Measurements from ENCODE around the gene MICU2. TPM values are rescaled to one million over a fixed set of nuclear protein-coding genes. Genes with fewer than 3 reads are reported as not detected.

Gene MICU2
- total and polyA plus RNA-seq, 2 donors (not counting 3 experiments of a cell fraction or from before 2014, with no cell fraction given) = 24.0 to 36.7 TPM

GRCh38 chr13:21470785-21471184 is 133.2 kb downstream of the MICU2 start:
- Histone ChIP-seq H3K27me3 (ENCODE audit: control insufficient read depth in 2 of 2, insufficient read depth in 2 of 2, low read length in 2 of 2) (peaks cover 2 to 4% of the 10 kb centered on the region in 2 experiments), H4K20me1 (replicated peaks; ENCODE audit: control insufficient read depth, extremely low read depth, insufficient read depth, low read length) (no peaks in the 10 kb centered on the region), H3K9me1 (replicated peaks; ENCODE audit: control insufficient read depth, extremely low read depth, insufficient read depth, low read length) (no peaks in the 10 kb centered on the region), H3K9ac (replicated peaks; ENCODE audit: extremely low read depth, insufficient read depth, low read length) (no peak overlapping the region), H2AFZ (ENCODE audit: low read depth, low read length) (no peak overlapping the region), H3K36me3 (ENCODE audit: control insufficient read depth in 2 of 2, extremely low read depth in 1 of 2, insufficient read depth in 2 of 2, low read length in 2 of 2) (no peaks in the 10 kb centered on the region), H3K4me3 (replicated peaks in 1 of 3; ENCODE audit: insufficient read depth in 1 of 3, low read depth in 1 of 3, low read length in 3 of 3) (no peak overlapping the region), H3K27ac (ENCODE audit: insufficient read depth, low read depth, low read length) (no peak overlapping the region), H3K4me1 (ENCODE audit: control insufficient read depth, extremely low read depth, insufficient read depth, low read length) (no peaks in the 10 kb centered on the region), H3K4me2 (ENCODE audit: insufficient read depth, low read length) (no peak overlapping the region), H3K9me3 (replicated peaks; ENCODE audit: control insufficient read depth, insufficient read depth, low read length) (no peaks in the 10 kb centered on the region), H3K79me2 (ENCODE audit: control insufficient read depth, insufficient read depth, low read length) (no peaks in the 10 kb centered on the region)
- ChIA-PET POLR2A (no interaction called here), CTCF (interaction anchor here (1.2 kb wide), 1 partner anchor 173 kb away, joined by 3 read pairs; no protein-coding TSS in a partner anchor)
- no TSS peak for BruUV-seq (replicated peaks)
- dilution Hi-C loops (cut with MboI; ENCODE audit: extremely low pct_ligation_motif_present, low sequenced_read_pairs) (no loop called here), intact Hi-C loops (cut with micrococcal nuclease) (loop anchor here (10.0 kb wide), 2 partner anchors 976 to 1324 kb away; no protein-coding TSS in a partner anchor)
- DNase-seq (ENCODE audit: low read depth, low spot score) = no peak
- TF ChIP-seq FOS (IDR thresholded peaks at IDR 0.05; ENCODE audit: borderline replicate concordance, insufficient read depth, low read length) (no peak), MAX (IDR thresholded peaks at IDR 0.05; ENCODE audit: insufficient read depth, insufficient read length) (no peak), EZH2 (IDR thresholded peaks at IDR 0.05; ENCODE audit: borderline replicate concordance, low read depth, low read length, severe bottlenecking) (no peak), MYC (IDR thresholded peaks at IDR 0.05; ENCODE audit: low read depth, low read length) (no peak), CTCF (IDR thresholded peaks at IDR 0.05; ENCODE audit: extremely low read depth in 1 of 2, insufficient read depth in 1 of 2, low read depth in 1 of 2, low read length in 2 of 2) (no peak)
- FAIRE-seq = no peak

GRCh38 chr13:21466527-21466926 is 137.4 kb downstream of the MICU2 start:
- Histone ChIP-seq H4K20me1 (replicated peaks; ENCODE audit: control insufficient read depth, extremely low read depth, insufficient read depth, low read length) (no peaks in the 10 kb centered on the region), H3K4me1 (ENCODE audit: control insufficient read depth, extremely low read depth, insufficient read depth, low read length) (no peaks in the 10 kb centered on the region), H3K4me3 (replicated peaks in 1 of 3; ENCODE audit: insufficient read depth in 1 of 3, low read depth in 1 of 3, low read length in 3 of 3) (no peak overlapping the region), H3K79me2 (ENCODE audit: control insufficient read depth, insufficient read depth, low read length) (no peaks in the 10 kb centered on the region), H3K36me3 (ENCODE audit: control insufficient read depth in 2 of 2, extremely low read depth in 1 of 2, insufficient read depth in 2 of 2, low read length in 2 of 2) (no peaks in the 10 kb centered on the region), H3K4me2 (ENCODE audit: insufficient read depth, low read length) (no peak overlapping the region), H3K27me3 (ENCODE audit: control insufficient read depth in 2 of 2, insufficient read depth in 2 of 2, low read length in 2 of 2) (peaks cover 2 to 4% of the 10 kb centered on the region in 2 experiments), H2AFZ (ENCODE audit: low read depth, low read length) (no peak overlapping the region), H3K9me1 (replicated peaks; ENCODE audit: control insufficient read depth, extremely low read depth, insufficient read depth, low read length) (no peaks in the 10 kb centered on the region), H3K9me3 (replicated peaks; ENCODE audit: control insufficient read depth, insufficient read depth, low read length) (no peaks in the 10 kb centered on the region), H3K9ac (replicated peaks; ENCODE audit: extremely low read depth, insufficient read depth, low read length) (no peak overlapping the region), H3K27ac (ENCODE audit: insufficient read depth, low read depth, low read length) (no peak overlapping the region)
- BruUV-seq (replicated peaks) = no TSS peak
- no peak for DNase-seq (ENCODE audit: low read depth, low spot score)
- CTCF ChIA-PET = interaction anchor here (0.6 kb wide), 1 partner anchor 10 kb away, joined by 3 read pairs; no protein-coding TSS in a partner anchor
- no peak for FAIRE-seq
- intact Hi-C loops (cut with micrococcal nuclease) = no loop called here
- TF ChIP-seq GATA2 (IDR thresholded peaks at IDR 0.05; ENCODE audit: insufficient read depth, insufficient read length, low read depth, low read length) = no peak
- no peak for TF ChIP-seq POLR2AphosphoS5 (IDR thresholded peaks at IDR 0.05; ENCODE audit: insufficient read depth, low read depth, low read length)
- dilution Hi-C loops (cut with MboI; ENCODE audit: extremely low pct_ligation_motif_present, low sequenced_read_pairs) = no loop called here
- POLR2A ChIA-PET = no interaction called here

All from endothelial cell of umbilical vein (primary cell).